Measurements from ENCODE around the gene TIGAR. TPM values are rescaled to one million over a fixed set of nuclear protein-coding genes. Genes with fewer than 3 reads are reported as not detected.

TIGAR gene
- polyA plus RNA-seq, 1 donor from 2014 or later, result 10.0 TPM

DNA sequence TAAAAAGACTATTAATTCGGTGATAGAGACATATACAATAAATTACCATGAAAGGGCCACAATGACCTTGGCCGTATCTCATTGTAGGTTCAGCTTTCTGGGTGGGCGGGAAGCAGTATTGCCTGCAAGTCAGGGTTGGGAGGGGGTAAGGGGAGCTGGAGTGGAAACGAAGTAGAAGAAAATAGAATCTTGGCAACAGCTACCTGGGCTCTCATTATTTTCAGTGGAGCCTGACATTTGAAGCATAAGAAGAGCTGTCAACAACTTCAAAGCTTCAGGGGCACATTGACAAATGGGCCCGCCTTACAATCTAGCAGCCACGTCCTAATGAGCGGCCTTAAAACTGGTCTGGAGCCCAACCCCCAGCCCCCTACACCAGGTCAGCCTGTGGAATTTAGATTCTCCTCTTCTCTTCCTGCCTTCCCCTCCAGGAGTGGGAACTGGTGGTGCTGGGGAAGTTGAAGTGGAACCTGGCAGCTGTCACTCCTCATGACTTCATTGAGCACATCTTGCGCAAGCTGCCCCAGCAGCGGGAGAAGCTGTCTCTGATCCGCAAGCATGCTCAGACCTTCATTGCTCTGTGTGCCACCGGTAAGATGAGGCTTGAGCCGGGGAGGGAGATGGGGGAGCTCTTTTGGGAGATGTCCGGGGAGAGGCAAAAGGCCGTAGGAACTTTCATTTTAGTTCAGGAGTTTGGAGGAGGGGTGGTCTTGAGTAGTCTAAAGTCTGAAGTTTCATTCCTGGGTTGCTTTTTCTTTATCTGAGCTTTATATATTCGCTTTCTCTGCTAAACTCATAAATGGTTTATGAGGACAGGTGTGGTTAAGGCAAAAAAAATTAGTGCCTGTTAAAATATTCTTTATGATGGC, 42.5 kb upstream of the TIGAR start:
- Histone ChIP-seq H3K9ac (ENCODE audit: low read length) (no peak overlapping the region), H3K9me3 (ENCODE audit: low read length) (no peaks in the 10 kb centered on the region), H3K9me2 (ENCODE audit: insufficient read depth, low read length) (no peaks in the 10 kb centered on the region), H3K4me3 (ENCODE audit: low read length) (no peak overlapping the region), H2AFZ (ENCODE audit: low read depth, low read length) (no peak overlapping the region), H3K36me3 (ENCODE audit: insufficient read depth, low read length) (no peaks in the 10 kb centered on the region), H3K4me2 (ENCODE audit: low read length) (no peak overlapping the region), H4K20me1 (ENCODE audit: insufficient read depth) (no peaks in the 10 kb centered on the region), H3K27me3 (ENCODE audit: insufficient read depth, low read depth, low read length) (peaks cover 23% of the 10 kb centered on the region), H3K79me2 (replicated peaks; ENCODE audit: insufficient read depth, low read length) (peaks cover 64% of the 10 kb centered on the region), H3K27ac (ENCODE audit: low read length) (peak overlapping the region; percentile 3), H3F3A (ENCODE audit: insufficient read depth, low read length, poor library complexity, severe bottlenecking) (no peaks in the 10 kb centered on the region)
- no peak for TF ChIP-seq MXI1 (conservative IDR thresholded peaks at IDR 0.05; ENCODE audit: poor library complexity, severe bottlenecking)
- no peak for TF ChIP-seq EZH2 (IDR thresholded peaks at IDR 0.05; ENCODE audit: borderline replicate concordance, insufficient read depth, low read length, poor library complexity, severe bottlenecking)
- no peak for TF ChIP-seq TAF1 (IDR thresholded peaks at IDR 0.05; ENCODE audit: low read depth)
- TF ChIP-seq EP300 (conservative IDR thresholded peaks at IDR 0.05; ENCODE audit: poor library complexity, severe bottlenecking), result no peak
- no peak for TF ChIP-seq RAD21 (conservative IDR thresholded peaks at IDR 0.05)
- TF ChIP-seq POLR2AphosphoS5 (IDR thresholded peaks at IDR 0.05), result no peak
- TF ChIP-seq, protein P1, sequence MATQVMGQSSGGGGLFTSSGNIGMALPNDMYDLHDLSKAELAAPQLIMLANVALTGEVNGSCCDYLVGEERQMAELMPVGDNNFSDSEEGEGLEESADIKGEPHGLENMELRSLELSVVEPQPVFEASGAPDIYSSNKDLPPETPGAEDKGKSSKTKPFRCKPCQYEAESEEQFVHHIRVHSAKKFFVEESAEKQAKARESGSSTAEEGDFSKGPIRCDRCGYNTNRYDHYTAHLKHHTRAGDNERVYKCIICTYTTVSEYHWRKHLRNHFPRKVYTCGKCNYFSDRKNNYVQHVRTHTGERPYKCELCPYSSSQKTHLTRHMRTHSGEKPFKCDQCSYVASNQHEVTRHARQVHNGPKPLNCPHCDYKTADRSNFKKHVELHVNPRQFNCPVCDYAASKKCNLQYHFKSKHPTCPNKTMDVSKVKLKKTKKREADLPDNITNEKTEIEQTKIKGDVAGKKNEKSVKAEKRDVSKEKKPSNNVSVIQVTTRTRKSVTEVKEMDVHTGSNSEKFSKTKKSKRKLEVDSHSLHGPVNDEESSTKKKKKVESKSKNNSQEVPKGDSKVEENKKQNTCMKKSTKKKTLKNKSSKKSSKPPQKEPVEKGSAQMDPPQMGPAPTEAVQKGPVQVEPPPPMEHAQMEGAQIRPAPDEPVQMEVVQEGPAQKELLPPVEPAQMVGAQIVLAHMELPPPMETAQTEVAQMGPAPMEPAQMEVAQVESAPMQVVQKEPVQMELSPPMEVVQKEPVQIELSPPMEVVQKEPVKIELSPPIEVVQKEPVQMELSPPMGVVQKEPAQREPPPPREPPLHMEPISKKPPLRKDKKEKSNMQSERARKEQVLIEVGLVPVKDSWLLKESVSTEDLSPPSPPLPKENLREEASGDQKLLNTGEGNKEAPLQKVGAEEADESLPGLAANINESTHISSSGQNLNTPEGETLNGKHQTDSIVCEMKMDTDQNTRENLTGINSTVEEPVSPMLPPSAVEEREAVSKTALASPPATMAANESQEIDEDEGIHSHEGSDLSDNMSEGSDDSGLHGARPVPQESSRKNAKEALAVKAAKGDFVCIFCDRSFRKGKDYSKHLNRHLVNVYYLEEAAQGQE (IDR thresholded peaks at IDR 0.05; ENCODE audit: borderline replicate concordance), result no peak
- TF ChIP-seq, protein P2, sequence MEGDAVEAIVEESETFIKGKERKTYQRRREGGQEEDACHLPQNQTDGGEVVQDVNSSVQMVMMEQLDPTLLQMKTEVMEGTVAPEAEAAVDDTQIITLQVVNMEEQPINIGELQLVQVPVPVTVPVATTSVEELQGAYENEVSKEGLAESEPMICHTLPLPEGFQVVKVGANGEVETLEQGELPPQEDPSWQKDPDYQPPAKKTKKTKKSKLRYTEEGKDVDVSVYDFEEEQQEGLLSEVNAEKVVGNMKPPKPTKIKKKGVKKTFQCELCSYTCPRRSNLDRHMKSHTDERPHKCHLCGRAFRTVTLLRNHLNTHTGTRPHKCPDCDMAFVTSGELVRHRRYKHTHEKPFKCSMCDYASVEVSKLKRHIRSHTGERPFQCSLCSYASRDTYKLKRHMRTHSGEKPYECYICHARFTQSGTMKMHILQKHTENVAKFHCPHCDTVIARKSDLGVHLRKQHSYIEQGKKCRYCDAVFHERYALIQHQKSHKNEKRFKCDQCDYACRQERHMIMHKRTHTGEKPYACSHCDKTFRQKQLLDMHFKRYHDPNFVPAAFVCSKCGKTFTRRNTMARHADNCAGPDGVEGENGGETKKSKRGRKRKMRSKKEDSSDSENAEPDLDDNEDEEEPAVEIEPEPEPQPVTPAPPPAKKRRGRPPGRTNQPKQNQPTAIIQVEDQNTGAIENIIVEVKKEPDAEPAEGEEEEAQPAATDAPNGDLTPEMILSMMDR (IDR thresholded peaks at IDR 0.05; ENCODE audit: poor library complexity, severe bottlenecking), result no peak
- TF ChIP-seq SMC3 (conservative IDR thresholded peaks at IDR 0.05; ENCODE audit: poor library complexity), result no peak

DNA sequence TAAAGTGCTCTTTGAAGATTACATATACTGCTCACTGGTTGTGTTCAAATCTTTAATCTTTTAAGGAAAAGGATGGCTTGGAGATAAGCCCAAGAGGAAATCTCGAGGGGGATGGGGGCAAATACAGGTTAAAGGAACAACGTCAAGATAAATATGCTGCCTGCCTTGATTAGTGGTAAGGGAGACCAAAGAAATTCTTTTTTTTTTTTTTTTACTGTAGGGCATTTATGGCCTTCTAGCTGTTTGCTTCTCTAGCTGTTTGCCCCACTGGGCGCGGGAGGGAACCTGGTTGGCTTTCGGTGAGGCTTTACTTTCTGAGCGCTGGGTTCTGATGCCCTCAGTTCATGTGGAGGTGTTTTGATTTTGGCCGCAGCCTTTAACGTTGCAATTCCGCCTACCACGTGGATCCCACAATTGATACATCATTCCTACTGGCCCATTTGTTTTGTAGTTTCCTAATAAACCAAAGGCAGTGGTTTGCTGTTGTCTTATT, 41.8 kb upstream of the TIGAR start:
- peaks cover 57% of the 10 kb centered on the region for H3K79me2 ChIP-seq (replicated peaks; ENCODE audit: insufficient read depth, low read length)

More for the DNA sequence above, 41.8 kb upstream of the TIGAR start:
- Histone ChIP-seq H2AFZ (ENCODE audit: low read depth, low read length) (no peak overlapping the region), H3K36me3 (ENCODE audit: insufficient read depth, low read length) (no peaks in the 10 kb centered on the region), H4K20me1 (ENCODE audit: insufficient read depth) (no peaks in the 10 kb centered on the region), H3K27me3 (ENCODE audit: insufficient read depth, low read depth, low read length) (peaks cover 16% of the 10 kb centered on the region), H3K4me2 (ENCODE audit: low read length) (no peak overlapping the region), H3K9me3 (ENCODE audit: low read length) (no peaks in the 10 kb centered on the region), H3K4me3 (ENCODE audit: low read length) (no peak overlapping the region), H3K9me2 (ENCODE audit: insufficient read depth, low read length) (no peaks in the 10 kb centered on the region), H3K27ac (ENCODE audit: low read length) (no peak overlapping the region), H3K9ac (ENCODE audit: low read length) (no peak overlapping the region), H3F3A (ENCODE audit: insufficient read depth, low read length, poor library complexity, severe bottlenecking) (no peaks in the 10 kb centered on the region)
- no peak for TF ChIP-seq POLR2AphosphoS5 (IDR thresholded peaks at IDR 0.05)
- no peak for TF ChIP-seq SMC3 (conservative IDR thresholded peaks at IDR 0.05; ENCODE audit: poor library complexity)
